DMS79 (cell line): Measurements from ENCODE around the gene KRT15.
A peak's percentile ranks its signal among the peaks of the same experiment; 100 is the strongest.
"Not testable (repeated sequence)": the region's sequence is repeated elsewhere in the genome, so short reads cannot be mapped to it uniquely, and the experiment has no call there.

Experiments
- DNase-seq: peaks from one replicate; lab custom pipeline; 2025; lab: John Stamatoyannopoulos, UW

Gene KRT15

GRCh38 chr17:41544491-41544892, 25.8 kb upstream of the KRT15 start:
- DNase-seq, result no peak

DNA sequence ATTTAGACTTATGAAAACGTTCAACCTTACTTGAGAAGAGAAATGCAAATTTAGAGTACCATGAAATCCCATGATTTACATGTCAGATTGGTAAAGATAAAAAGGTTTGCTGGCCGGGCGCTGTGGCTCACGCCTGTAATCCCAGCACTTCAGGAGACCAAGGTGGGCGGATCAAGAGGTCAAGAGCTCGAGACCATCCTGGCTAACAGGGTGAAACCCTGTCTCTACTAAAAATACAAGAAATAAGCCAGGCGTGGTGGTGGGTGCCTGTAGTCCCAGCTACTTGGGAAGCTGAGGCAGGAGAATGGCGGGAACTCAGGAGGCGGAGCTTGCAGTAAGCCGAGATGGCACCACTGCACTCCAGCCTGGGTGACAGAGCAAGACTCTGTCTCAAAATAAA, 24.1 kb upstream of the KRT15 start:
- DNase-seq, result not testable (repeated sequence)

GRCh38 chr17:41542357-41542756, 23.7 kb upstream of the KRT15 start:
- no peak for DNase-seq

DNA sequence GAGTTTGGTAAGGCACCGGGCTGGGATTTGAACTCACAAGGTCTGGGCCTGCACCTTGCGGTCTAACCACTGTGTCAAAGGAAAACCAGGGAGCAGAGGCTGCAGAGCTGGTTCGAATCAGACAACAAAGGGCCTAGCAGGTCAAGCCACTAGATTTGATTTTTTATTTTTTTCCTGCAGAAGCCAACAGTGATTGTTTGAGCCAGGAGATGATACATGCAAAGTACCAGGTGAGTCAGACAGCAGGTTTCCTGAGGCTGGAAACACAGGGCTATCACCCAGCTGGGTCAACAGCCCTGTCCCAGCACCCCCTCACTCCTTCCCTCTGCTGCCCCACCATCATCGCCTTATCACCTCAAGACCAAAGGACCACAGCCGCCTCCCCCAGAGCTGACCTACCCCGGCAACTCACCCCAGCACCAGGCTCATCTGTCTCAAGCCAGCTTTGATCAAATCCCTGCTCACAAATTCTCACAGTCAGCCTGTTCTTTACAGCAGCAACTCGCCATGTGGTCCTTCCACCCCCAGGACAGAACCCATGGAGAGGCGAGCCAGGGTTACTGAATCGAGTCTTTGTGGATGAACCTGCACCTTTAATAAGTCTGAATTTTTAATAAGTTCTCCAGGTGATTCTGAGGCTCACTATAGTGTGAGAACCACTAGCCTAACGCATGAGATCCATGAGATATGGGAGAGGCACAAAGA, 22.4 kb upstream of the KRT15 start:
- no peak for DNase-seq

DNA sequence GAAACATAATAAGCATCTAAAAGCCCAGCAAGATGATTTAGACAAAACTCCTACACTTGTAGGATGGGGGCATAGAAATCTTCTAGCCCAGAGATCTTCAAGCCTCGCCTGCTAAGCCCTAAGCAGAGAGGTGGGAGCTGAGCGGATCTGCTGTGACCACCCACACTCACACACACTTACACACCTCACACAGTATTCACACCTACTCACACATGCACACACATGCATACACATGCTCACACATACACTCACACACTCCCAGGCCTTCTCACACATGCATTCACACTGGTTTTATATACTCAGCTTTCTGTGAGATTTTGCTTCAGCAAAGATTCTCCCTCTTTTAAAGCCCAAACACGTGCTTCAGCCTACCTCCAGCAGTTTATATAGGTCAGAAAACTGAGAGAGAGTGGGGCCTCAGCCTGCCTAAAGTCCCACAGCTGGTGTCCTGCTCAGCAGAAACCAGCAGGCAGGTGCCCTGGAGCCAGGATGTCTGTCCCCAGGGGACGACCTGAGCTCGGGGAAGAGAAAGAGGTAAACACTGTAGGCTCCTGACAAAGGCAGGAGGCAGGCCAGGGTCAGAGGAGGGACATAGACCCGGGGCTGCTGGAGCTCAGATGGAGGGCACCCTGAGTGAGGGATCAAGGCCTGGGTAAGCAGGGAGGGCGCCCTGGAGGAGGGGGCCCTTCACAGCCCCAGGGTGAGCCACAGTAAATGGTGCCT, 21.4 kb upstream of the KRT15 start:
- DNase-seq, result no peak

DNA sequence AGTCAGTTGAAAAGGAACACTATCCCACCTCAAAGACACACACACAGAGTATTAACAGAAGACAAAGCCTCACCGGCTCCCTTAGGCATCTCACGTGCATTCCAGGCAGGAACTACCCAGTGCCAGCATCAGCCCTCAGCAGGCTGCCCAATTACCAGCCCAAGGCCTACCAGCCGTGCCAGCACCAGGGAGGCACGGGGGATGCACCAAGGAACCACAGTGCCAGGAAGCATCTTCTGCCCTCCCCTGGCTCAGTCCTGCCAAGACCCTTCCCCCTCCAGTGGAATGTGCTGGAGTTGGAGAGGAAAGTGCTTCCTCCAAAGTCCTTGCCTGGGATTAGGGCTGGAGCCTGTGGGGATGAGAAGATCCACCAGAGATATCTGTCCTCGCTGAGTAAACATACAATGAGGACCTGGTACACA, 20.4 kb upstream of the KRT15 start:
- DNase-seq, result no peak

- DNase-seq, result no peak
Measured at GRCh38 chr17:41538565-41538991, 19.9 kb upstream of the KRT15 start.

DNA sequence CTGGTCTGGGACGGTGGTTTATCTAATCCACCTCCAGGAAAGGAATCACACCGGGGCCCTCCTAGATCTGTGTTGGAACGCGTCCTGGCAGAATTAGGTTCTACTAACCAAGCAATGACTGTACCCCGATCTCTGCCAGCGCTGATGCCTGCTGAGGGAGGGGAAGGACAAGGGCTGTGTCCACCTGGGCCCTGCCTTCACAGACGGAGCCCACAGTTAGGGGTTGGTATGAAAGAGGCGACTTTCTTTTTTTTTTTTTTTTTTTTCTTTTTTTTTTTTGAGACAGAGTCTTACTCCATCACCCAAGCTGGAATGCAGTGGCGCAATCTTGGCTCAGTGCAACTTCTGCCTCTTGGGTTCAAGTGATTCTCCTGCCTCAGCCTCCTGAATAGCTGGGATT, 19.3 kb upstream of the KRT15 start:
- DNase-seq, result no peak

GRCh38 chr17:41537614-41537954, 18.9 kb upstream of the KRT15 start:
- no peak for DNase-seq

- no peak for DNase-seq
Measured at GRCh38 chr17:41536741-41537613, 18.3 kb upstream of the KRT15 start.

DNA sequence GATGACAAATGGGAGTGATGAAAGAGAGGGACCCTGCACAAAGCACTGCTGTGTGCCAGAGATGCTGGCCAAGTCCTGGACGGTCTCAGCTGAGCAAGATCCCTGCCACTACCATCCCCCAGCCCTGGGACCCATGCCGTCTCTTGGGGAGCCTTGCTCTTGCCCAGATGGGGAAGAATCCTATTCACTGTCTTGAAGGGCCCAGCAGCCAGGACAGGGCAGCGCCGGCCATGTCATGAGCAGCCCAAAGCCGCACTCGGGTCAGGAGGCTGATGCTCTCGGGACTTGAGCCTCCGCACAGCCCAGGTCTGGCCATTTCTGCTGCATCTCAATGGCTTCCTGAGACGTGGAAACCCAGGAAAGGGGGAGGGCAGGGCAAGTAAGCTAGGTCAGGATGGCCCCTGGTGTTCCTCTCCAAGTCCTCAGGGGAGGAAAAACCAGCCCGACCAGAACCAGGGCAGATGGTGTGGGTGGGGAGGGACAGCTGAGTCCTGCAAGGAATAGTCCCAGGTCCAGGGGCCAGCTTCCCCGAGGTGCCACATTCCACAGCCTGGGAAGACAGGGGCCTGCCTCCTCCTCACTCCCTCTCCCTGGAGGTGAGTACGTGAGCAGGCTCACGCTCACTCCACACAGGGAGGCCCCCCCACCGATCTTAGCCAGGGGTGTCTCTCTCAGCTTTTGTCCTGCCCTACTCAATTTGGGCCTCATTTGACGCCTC, 17.2 kb upstream of the KRT15 start:
- no peak for DNase-seq

GRCh38 chr17:41534899-41535546, 16.3 kb upstream of the KRT15 start:
- DNase-seq, result no peak

DNA sequence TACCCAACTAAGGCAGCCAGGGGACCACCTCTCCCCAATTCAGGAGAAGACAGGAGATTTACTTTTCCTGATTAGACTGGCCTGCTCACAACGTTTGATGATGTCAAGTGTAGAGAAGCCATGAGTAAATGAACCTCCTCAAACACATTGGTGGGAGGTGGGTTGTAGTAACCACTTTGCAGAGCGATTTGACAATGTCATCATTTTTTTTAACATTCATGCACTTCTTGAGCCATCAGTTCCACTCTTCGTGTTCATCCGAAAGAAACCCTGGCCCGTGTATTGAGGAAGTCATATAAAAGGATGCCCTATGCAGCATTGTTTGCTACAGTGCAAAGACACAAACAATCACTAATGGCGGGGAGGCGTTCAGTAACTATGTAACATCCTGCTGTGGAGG, 14.9 kb upstream of the KRT15 start:
- DNase-seq, result no peak

- no peak for DNase-seq
Measured at GRCh38 chr17:41532947-41533570, 14.4 kb upstream of the KRT15 start.

DNA sequence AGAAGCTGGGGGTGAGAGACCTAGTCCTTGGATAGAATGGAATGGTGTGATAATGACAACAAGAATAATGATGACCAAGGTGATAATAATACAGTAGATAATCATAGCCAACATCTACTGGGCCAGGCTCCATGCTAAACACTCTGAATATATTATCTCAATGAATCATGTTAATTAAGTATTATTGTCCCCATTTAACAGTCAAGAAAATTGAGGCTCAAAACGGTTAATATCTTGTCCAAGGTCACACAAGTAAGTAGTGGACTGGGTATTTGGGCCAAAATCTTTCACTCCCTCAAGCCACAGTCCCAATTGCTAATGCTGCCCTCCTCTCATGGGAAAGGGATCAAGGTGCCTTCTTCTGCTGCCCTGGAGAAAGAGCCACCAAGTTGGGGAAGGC, 13.3 kb upstream of the KRT15 start:
- DNase-seq, result no peak

DNA sequence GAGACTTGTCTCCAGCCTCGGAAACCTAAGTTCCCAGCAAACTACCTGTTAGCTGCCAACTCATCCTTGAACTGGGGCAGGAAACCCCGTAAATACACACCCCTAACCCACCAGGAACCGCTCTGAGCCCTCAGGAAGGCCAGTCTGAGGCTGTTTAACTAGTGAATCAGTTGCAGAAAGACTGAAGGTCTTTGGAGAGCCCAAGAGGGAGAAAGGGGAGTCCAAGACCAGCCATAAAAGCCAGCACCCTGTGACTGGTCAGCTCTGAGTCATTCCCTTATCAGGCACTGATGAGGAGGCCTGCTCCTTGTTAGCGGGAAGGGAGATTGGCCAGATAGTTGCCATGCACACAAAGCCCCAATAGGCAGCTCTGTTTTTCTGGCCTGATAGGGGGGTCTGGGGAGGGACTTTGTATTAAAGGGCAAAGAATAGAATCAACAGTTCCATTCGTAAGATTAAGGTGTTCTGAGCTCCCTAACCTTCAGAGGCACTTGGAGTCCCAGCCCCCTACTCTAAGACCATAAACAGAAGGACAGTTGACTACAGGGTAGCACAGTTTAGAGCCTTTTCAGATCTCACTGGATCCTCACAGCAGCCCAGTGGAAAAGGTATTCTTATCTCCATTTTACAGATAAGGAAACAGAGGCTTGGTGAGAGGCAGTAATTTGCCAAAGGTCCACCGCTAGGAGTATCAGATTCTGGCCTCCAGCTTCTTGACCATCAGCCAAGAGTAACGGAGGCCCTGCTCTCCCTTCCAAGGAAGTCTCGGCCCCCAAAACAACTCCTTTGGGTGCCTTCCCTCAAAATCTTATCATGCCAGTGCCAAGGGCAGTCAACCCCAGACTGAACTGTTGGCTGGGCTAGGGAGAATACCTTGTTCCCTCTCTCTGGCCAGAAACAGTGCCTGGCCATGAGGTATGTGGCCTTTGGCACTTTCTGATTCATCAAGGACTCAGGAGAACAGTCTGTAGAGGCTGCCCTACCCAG, 11.7 kb upstream of the KRT15 start:
- DNase-seq, result no peak

DNA sequence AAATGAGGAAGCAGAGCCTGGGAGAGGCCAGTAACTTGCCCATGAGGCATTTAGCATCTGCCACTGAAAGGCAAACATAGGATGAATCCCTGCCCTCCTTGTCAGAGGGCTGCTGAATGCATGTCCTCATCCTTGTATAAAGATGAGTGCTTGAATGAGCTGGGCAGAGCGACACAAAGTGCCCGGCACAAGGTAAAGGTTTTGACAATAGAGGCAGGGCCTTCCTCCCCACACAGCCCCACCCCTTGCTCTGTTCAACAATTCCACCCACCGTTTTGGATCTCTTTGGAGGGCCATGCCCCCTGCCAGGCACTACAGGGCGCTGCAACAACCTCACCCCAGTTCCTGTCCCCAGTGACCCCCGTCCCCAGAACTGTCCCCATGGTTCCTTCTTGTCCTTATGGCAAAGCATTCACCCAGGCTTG, 10.8 kb upstream of the KRT15 start:
- no peak for DNase-seq

DNA sequence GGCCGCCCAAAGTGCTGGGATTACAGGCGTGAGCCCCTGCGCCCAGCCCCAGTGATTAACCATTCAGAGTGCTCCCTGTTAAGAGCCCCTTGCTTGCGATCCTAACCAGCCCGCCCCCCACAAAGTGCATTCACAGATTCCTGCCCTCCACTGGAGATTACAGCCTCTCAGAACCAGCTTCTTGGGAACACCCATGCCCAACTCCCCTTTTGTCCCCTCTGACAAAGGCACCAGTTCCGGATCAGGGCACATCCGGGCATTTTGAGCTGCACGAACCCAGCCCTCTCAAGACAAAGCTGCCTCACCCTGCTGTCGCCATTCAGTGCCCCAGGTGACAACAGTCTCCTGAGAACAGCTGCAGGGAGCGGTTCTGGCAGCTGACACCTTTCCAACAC, 10.3 kb upstream of the KRT15 start:
- DNase-seq, result peak; percentile 16

GRCh38 chr17:41527063-41528023, 8.7 kb upstream of the KRT15 start:
- DNase-seq, result no peak
